NCI-H146 treated with DMSO at 0.1 percent for 48 hours (cell line): ENCODE measurements around the gene RPS15.
"Not testable (repeated sequence)": the region's sequence is repeated elsewhere in the genome, so short reads cannot be mapped to it uniquely, and the experiment has no call there.

ENCODE experiments used
- DNase-seq: peaks from one replicate; lab custom pipeline; 2025; ENCODE audit not compliant: unreplicated experiment; lab: John Stamatoyannopoulos, UW

The RPS15 gene

DNA sequence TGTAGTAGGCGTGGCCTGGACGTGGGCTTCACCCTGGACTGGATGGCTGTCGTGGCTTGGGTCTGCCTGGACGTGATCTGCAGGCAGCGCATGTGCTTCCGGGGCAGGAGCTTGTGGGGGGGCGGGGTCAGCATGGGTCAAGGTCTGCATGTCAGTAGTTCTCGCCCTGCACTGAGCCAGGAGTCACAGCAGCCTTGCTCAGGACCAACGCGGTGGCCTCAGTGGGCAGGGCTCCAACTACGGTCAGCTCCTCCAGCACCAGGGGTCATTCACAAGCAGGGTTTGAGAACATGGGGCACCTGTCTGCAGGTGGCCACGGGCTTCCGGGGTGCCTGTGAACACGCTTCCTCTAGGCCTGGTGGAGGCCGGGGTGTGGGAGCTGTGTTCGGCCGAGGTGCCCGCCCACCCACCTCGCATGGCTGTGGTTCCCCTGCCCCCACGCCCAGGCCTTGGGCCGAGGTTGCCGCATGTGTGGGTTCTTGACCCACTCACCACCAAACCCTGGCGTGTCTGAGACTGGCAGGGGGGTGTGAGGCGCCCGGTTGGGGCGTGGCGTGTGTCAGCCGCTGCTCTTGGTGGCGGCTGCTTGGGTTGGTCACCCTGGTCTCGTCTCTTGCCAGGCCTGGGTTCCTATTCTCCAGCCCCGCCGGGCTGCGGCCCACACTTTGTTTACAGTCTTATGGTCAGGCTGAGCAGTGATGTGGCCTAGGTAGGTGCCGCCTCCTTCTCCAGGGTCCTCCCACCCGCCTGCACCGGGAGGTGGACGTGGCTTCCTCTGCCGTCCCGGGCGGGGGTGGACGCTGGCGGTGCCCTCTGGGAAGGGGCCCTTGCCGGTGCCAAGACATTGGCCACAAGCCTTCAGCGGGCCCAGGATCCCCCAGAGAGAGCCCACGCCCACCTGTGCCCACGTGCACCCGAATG is 4.8 kb upstream of the RPS15 start:
- DNase-seq = no peak

GRCh38 chr19:1434040-1434366 is 4.2 kb upstream of the RPS15 start:
- no peak for DNase-seq

DNA sequence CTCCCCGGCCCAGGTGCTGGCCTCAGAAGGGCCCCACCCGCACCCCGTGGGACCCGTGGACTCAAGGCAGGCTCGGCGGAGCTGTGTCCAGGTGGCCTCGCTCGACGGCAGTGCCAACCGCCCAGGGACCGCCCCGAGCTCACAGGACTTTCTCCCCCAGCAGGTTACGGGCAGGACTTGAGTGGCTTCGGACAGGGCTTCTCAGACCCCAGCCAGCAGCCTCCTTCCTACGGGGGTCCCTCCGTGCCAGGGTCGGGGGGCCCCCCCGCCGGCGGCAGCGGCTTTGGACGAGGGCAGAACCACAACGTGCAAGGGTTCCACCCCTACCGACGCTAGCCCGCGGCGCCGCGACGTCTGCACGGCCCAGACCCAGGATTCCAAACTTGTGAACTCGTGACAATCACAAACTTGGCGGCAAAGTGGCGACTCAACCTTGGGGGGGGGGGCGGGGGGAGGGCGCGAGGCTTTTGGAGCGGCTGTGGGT is 3.6 kb upstream of the RPS15 start:
- no peak for DNase-seq

DNA sequence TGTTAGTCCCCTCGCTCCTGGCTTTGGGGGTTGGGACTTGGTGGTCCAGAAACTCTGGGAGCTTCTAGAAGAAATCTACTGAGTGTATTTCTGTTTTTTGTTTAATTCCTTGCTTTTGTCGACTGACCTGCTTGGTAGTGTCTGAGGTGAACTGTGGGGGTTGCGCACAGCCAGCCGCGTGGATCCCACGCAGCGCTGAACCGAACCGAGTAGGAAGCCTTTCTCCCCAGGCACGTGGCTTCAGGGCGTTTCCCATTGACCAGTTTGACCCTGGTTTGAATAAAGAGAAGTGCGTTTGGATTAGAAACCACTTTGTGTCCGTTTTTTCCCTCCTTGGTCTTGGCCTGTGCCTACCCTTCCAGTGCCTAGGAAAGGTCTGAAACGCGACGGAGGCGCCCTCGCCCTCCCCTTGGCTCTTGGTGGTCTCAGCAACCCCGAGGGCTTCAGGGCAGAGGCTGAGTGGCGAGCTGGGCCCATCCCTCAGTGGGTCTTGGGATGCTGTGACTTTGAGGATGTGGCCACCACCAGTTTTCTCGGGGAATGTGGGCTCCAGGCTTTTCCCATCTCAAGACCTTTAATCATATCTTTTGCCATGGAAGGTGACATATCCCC is 2.7 kb upstream of the RPS15 start:
- DNase-seq = no peak

DNA sequence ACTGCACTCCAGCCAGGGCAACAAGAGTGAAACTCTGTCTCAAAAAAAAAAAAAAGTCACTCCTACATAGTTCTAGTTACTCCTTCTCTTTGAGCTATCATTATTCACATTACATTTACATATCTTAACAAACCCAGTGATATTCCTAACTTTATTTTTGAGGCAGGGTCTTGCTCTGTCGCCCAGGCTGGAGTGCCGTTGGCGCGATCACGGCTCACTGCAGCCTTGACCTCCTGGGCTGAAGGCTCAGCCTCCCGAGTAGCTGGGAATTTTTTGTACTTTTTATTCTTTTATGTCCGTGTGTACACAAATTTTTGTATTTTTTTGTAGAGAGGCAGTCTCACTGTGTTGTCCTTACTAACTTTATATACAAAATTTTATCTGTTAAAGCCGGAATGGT is 587 bp upstream of the RPS15 start:
- no peak for DNase-seq

- no peak for DNase-seq
Measured at GRCh38 chr19:1438933-1439354, 748 bp downstream of the RPS15 start.

GRCh38 chr19:1439525-1440417 is 1.6 kb downstream of the RPS15 start:
- DNase-seq = not testable (repeated sequence)

DNA sequence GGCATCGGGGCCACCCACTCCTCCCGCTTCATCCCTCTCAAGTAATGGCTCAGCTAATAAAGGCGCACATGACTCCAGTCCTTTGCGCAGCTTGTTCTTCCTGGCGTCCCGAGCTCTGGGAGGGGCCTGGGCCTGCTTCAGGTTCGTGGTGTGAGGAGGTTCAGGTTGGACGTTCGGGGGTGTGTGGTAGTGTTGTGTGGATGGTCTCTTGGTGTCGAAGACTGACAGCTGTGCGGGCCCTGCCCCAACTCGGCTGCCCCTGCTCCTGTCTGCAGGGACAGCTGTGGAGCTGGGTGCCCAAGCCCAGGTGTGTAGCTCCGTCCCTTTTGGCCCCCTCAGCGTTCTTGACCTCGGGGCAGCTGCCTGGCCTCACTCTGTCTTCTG is 2.2 kb downstream of the RPS15 start:
- no peak for DNase-seq

DNA sequence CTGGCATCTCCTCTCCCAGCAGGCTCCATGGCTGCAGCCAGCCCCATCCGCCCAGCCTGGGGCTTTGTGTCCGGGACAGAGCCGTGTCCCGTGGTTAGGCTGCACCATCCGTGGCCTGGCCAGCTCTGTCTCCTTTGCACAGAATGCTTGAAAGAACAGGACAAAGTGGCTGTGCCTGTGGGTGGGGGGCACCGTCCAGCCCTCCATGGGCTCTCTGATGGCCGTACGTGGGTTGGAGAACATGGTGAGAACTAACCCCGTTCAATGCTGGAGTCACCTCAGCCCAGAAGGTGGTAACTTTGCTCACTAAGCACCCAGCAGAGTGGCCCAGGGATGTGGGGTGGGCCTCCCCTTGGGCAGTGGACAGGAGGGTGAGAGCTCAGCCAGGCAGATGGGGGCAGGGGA is 2.8 kb downstream of the RPS15 start:
- DNase-seq = no peak

- no peak for DNase-seq
Measured at GRCh38 chr19:1441677-1442438, 3.7 kb downstream of the RPS15 start.

DNA sequence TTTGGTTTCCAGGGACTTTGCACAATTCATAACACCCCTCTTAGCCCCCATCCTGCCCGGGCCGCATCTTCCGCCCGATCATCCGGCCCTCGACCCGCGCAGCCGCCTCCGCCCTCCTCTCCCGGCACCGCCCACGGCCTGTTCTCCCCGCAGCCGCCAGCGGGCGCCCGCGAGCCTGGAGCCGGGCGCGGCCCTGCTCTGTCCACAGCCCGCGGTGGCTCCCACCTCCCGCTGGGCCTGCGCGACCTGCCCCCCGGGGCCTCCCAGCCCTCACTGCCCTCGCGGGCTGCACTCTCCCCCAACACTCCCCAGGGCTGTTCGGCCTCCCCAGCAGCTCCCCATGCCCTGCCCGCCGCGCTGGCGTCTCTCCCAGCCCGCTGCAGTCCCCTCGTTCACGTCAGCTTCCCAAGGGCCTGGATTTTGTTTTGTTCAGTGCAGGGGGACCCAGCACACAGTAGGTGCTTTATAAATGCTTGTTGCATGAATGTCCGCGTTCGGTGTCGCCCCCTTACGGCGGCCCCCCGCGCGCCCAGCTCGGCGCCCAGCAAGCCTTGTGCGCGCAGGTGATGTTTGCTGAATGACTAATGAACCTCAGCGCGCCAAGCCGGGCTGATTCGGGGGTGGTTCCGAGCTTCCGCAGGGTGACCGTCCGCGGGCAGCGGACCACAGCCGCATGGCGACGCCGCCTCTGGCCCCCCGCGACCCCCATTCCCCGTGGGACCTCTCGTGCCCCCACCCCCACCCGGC is 7.2 kb downstream of the RPS15 start:
- DNase-seq = no peak

DNA sequence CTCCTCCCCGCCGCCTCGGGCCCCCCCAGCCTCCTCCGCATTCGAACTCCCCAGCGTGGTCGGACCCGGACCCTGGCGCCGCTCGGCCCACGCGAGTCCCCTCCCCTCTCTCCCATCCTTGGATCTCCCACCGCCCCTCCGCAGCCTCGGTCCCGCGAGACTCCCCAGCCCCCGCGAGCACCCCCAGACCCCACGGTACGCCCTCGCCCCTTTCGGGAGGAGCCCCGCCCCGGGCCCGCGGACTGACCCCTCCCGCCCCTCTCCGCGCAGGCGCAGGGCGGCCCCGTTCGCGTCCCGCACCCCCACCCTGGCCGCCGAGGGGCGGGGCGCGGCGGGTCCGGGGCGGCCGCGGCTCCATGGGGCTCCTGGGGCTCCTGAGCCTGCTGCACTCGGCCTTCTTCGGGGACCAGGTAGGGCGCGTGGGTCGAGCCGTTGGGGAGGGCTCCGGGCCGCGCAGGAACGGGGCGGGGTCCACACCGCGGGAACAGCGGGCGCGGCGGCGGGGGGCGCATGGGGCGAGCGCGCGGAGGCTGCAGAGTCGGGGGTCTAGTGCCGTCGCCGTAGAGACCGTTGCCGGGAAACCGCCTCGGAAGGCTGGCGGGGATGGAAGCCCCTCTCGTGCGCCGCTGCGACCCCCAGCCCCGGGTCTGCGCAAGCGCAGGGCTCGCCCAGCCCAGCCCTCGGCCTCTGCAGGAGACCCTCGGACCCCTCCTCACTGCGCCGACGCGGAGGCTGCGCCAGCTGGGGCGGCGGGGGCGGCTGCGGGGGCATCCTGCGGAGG is 7.9 kb downstream of the RPS15 start:
- peak; percentile 21 for DNase-seq

DNA sequence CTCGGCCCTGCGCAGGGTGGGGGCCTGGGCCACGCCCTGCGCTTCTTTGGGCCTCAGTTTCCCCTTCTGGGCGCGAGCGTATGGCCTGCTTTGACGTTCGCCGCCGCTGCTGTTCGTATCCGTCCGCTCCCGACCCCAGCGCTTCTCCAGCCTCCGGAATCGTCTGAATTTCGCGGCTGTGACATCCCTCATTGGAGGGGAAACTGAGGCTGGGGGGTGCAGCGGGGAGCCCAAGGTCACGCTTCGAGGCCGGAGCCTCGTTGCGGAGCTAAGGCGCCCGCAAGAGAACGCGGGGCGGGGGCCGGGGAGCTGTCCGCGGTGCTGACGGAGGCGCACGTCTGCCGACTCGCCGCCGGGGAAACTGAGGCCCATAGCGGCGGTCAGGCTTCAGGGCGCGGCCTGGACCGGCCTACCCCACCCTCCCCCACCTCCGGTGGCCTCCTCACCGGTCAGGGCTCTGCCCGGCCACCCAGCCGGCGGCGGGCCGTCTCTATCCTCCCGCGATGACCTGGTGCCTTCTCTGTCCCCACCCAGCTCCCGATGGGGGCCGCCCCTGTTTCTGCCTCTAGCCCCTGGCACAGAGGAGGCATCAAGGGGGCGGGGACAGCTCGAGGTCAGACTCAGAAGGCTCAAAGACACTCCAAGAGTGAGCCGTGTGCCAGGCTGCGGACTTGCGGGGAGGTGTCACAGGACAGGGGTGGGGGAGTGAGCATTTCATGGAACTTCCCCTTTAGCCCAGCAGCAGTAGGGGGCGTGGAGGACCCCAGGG is 8.7 kb downstream of the RPS15 start:
- no peak for DNase-seq

DNA sequence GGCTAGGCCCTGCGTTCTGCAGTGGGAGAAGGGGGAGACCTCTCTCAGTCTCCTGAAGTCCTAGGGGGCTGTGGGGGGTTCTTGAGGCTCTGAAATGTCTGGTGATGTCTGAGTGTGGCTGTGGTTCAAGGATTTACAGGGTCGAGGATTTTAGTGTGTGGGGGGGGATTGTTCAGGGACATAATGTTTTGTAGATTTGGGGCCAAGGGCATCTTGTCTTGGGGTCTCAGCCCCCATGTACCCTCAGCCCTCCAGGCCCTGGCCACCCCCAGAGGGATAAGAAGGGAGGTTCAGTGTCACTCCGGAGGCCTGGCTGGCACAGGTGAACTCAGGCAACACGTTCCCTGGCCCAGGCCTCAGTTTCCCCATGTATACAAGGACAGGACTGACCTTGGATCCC is 9.3 kb downstream of the RPS15 start:
- no peak for DNase-seq

DNA sequence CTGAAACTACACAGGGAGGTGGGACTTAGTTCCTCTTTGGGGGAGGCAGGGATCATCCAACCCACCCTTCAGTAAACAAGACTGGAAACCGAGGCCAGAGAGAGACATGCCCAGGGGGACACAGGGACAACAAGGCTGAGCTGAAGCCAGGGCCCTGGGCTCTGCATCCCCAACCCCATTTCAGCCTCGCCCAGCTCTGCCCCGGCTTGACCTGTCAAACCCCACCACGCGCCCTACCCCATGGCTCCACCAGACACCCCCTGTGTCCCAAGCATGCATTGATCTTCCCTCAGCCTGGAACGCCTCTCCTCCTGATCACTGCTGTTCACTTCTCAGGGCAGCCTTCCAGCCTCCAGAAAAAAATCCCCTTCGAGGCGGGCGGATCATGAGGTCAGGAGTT is 9.7 kb downstream of the RPS15 start:
- no peak for DNase-seq

DNA sequence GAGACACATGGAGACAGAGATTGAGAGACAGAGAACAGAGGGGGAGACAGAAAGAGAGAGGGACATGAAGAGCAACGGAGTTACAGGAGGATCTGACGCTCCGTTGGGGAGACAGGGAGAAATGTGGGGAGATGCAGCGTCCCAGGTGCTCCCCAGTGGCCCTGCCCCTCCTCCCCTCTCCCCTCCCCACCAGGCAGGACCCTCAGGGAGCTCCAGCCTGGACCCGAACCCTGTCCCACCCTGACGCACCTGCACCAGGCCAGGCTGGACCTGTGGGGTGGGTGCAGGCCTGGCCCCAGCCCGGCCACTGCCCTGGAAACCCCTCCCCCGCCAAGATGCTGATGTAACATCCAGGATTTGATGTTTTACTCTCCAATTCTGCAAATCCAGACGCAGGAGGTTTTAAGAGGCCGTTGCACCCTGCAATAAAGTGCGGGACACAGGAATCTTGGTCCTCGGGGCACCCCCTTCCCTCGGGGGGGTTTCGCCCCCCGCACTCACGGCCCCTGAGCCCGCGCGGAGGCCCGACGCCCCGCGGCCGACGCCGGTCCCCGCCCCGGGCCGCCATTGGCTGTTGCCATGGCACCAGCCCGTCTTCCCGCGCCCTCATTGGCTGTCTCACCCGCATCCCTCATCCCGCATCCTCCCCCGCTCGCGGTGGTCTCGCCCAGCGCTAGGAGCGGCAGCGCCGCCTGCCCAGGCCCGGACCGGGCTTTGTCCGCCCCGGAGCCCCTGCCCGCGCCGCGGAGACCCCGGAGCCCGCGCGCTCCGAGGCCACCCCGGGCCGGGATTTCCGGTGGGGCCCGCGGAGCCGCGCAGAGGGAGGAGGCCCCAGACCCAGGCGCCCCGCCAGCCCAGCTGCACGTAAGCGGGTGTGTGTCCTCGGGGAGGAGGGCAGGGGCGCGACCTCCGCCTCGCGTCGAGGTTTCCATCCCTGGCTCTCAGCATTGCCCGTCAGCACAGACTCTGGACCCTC is 11.6 kb downstream of the RPS15 start, which contains the start of gene APC2:
APC2 (plus strand) TSS at position 655 of the 976 bp plus-strand sequence. CDS start 2,881 bp downstream, outside the sequence.
- peak; percentile 66 for DNase-seq
